PC-9 (cell line): ENCODE data around the gene SLC6A17. TPM values are rescaled to one million over a fixed set of nuclear protein-coding genes. Genes with fewer than 3 reads are reported as not detected.

Source experiments
- BruUV-seq: library from RNA; stranded (reverse); fragments of 400-500 nt; replicated peaks from 2 replicates; lab custom pipeline; 2021; lab: Mats Ljungman, UMichigan
- CTCF ChIA-PET: fragments of 300-600 bp; sonication (Branson Sonifier 250); formaldehyde crosslinking; loops from one replicate; lab custom pipeline; 2022; ENCODE audit warnings: antibody characterized with exemption; lab: Charles Lee
- POLR2A ChIA-PET: fragments of 300-600 bp; sonication (Branson Sonifier 250); formaldehyde crosslinking; loops from one replicate; lab custom pipeline; 2022; ENCODE audit warnings: antibody characterized with exemption; ENCODE audit not compliant: unreplicated experiment; lab: Charles Lee
- DNase-seq, 2 experiments: peaks; one replicate each; pipeline versions ENCODE4 v3.0.0 to v3.0.0-alpha.2; 2015 to 2022; ENCODE audit warnings: mixed read lengths in 1 of 2
- H2AFZ ChIP-seq: fragments of 200-600 bp; sonication (generic); 2 replicates; pipeline ENCODE4 v1.8.1; 2017; ENCODE audit warnings: antibody characterized with exemption
- H3F3A ChIP-seq: fragments of 200-600 bp; sonication (generic); 2 replicates; pipeline ENCODE4 v1.8.1; 2017; ENCODE audit warnings: antibody characterized with exemption, mild to moderate bottlenecking, low read depth; ENCODE audit not compliant: insufficient read depth
- H3K27ac ChIP-seq: fragments of 200-600 bp; sonication (generic); 2 replicates; pipeline ENCODE4 v1.6.1; 2016; ENCODE audit warnings: mixed run types
- H3K27me3 ChIP-seq: fragments of 200-600 bp; sonication (generic); 2 replicates; pipeline ENCODE4 v1.6.1; 2016; ENCODE audit warnings: low read depth, mixed run types; ENCODE audit not compliant: insufficient read depth
- H3K36me3 ChIP-seq: fragments of 200-600 bp; sonication (generic); 2 replicates; pipeline ENCODE4 v1.6.1; 2016; ENCODE audit warnings: low read depth, mixed run types
- H3K4me1 ChIP-seq: fragments of 200-600 bp; sonication (generic); replicated peaks from 2 replicates; pipeline ENCODE4 v1.6.1; 2016; ENCODE audit warnings: mixed run types; ENCODE audit not compliant: insufficient read depth
- H3K4me2 ChIP-seq: fragments of 200-600 bp; sonication (generic); 2 replicates; pipeline ENCODE4 v1.6.1; 2017; ENCODE audit warnings: mixed run types
- H3K4me3 ChIP-seq: fragments of 200-600 bp; sonication (generic); 2 replicates; pipeline ENCODE4 v1.6.1; 2016; ENCODE audit warnings: mixed run types
- H3K79me2 ChIP-seq: fragments of 200-600 bp; sonication (generic); 2 replicates; pipeline ENCODE4 v1.6.1; 2017; ENCODE audit warnings: low read depth, mixed run types
- H3K9me2 ChIP-seq: fragments of 200-600 bp; sonication (generic); 2 replicates; pipeline ENCODE4 v1.8.1; 2017; ENCODE audit warnings: mild to moderate bottlenecking; ENCODE audit not compliant: insufficient read depth
- H3K9me3 ChIP-seq: fragments of 200-600 bp; sonication (generic); 2 replicates; pipeline ENCODE4 v1.8.1; 2016; ENCODE audit warnings: low read depth; ENCODE audit not compliant: insufficient read depth
- H4K20me1 ChIP-seq: fragments of 200-600 bp; sonication (generic); 2 replicates; pipeline ENCODE4 v1.8.1; 2017; ENCODE audit not compliant: insufficient read depth
- EZH2 ChIP-seq: fragments of 200-600 bp; sonication (generic); IDR thresholded peaks from 2 replicates; pipeline ENCODE4 v1.8.0; 2017; ENCODE audit warnings: antibody characterized with exemption, low read depth
- intact Hi-C: fragments of 100-400 bp; cut with micrococcal nuclease; formaldehyde crosslinking; loops from one replicate; pipeline ENCODE4 v1.10.0; 2022; ENCODE audit not compliant: unreplicated experiment
- total RNA-seq: library from RNA; stranded (reverse); gene quantifications from 2 replicates; pipeline ENCODE4 v1.2.3, GENCODE V29; 2021
- TF ChIP-seq, protein P1 (sequence below): fragments of 200-600 bp; sonication (generic); conservative IDR thresholded peaks from 2 replicates; pipeline ENCODE4 v1.6.1; 2017; ENCODE audit warnings: mixed run types, antibody characterized with exemption, mild to moderate bottlenecking, moderate library complexity

Gene SLC6A17
- total RNA-seq, 1 experiment from 2014 or later = 4.5 TPM

DNA sequence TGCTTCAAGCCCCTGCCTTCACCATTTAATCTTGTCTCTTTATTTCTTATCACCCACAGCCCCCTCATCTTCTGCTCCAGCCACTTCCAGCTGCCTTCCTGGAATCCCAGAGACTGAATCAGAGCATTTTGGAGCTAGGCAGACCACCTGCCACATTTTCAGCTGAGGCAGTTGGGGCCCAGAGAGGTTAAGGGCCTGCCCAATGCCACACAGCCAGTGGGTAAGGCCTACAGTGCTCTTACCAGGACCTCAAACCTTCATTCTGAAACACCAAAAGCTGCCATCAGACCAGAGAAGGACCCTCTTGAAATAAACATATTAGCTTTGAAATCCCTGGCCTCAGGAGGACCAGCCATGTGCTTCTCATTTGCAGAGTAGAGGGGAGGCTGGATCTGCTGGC, 17.6 kb upstream of the SLC6A17 start:
- H3K4me3 ChIP-seq = no peak overlapping the region
- ChIA-PET POLR2A (no interaction called here), CTCF (interaction anchor here (0.6 kb wide), 1 partner anchor 8 kb away, joined by 8 read pairs; no protein-coding TSS in a partner anchor)
- no peaks in the 10 kb centered on the region for H3K9me2 ChIP-seq
- no peaks in the 10 kb centered on the region for H3K79me2 ChIP-seq
- BruUV-seq = no TSS peak
- 0 out of 2 replicates have a peak, but pooled peaks cover 4% of the 10 kb centered on the region for H3F3A ChIP-seq
- no peak overlapping the region for H3K4me2 ChIP-seq
- H4K20me1 ChIP-seq = no peaks in the 10 kb centered on the region
- TF ChIP-seq EZH2 = no peak
- H3K4me1 ChIP-seq = peaks cover 41% of the 10 kb centered on the region
- no peak overlapping the region for H2AFZ ChIP-seq
- H3K27ac ChIP-seq = no peak overlapping the region
- DNase-seq = no peak
- H3K9me3 ChIP-seq = no peaks in the 10 kb centered on the region
- H3K36me3 ChIP-seq = no peaks in the 10 kb centered on the region
- H3K27me3 ChIP-seq = no peaks in the 10 kb centered on the region
- intact Hi-C loops = no loop called here

DNA sequence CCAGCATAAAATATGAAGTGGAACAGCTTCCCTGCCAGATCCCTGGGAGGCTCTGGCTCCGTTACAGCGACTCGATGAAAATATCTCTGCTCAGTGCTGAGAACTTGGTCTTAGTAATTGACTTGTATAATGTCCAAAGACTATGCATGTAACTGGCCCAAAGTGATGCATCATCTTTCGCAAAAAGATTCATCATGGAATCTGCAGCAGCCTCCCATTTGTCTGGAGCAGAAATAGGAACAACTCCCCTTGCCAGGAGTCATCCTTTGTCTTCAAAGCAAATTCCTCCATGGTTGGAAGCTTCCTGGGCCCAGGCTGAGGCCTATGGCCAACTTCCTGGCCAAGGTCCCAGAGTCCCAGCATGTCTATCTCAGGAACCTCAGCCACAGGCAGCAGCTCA, 16.9 kb upstream of the SLC6A17 start:
- Histone ChIP-seq H4K20me1 (no peaks in the 10 kb centered on the region), H2AFZ (no peak overlapping the region), H3F3A (0 out of 2 replicates have a peak, but pooled peaks cover 4% of the 10 kb centered on the region), H3K27ac (no peak overlapping the region), H3K36me3 (no peaks in the 10 kb centered on the region), H3K4me1 (peaks cover 42% of the 10 kb centered on the region), H3K79me2 (no peaks in the 10 kb centered on the region), H3K4me2 (no peak overlapping the region), H3K9me3 (no peaks in the 10 kb centered on the region), H3K9me2 (no peaks in the 10 kb centered on the region), H3K4me3 (no peak overlapping the region), H3K27me3 (no peaks in the 10 kb centered on the region; the same call in 1 of the 2 replicates)
- intact Hi-C loops = no loop called here
- BruUV-seq = no TSS peak
- no peak for TF ChIP-seq EZH2
- TF ChIP-seq, protein P1, sequence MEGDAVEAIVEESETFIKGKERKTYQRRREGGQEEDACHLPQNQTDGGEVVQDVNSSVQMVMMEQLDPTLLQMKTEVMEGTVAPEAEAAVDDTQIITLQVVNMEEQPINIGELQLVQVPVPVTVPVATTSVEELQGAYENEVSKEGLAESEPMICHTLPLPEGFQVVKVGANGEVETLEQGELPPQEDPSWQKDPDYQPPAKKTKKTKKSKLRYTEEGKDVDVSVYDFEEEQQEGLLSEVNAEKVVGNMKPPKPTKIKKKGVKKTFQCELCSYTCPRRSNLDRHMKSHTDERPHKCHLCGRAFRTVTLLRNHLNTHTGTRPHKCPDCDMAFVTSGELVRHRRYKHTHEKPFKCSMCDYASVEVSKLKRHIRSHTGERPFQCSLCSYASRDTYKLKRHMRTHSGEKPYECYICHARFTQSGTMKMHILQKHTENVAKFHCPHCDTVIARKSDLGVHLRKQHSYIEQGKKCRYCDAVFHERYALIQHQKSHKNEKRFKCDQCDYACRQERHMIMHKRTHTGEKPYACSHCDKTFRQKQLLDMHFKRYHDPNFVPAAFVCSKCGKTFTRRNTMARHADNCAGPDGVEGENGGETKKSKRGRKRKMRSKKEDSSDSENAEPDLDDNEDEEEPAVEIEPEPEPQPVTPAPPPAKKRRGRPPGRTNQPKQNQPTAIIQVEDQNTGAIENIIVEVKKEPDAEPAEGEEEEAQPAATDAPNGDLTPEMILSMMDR = no peak
- ChIA-PET CTCF (no interaction called here), POLR2A (no interaction called here)
- no peak for DNase-seq

DNA sequence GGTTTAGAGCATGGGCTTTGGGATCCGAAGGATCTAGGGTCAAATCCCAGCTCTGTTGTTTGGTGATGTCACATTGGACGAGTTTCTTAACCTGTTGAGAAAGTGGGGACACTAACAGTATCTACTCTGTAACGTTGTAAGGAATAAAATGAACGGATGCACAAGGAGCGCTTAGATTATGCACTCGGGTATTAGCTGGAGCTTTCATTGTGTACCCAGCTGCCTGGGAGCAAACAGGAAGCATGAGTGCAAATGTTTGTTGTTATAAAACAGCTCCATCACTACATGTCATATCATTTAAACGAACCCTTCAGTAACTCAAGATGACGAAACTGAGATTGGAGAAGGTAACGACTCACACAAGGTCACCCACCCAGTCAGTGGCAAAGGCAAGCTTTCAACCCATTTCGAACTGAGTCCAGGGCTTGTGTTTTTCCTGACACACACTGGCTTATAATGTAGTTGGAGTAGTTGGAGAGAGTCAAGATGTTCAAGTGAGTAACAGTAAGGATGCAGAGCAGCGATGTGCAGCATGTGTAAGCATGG, 16.2 kb upstream of the SLC6A17 start:
- CTCF ChIA-PET = no interaction called here
- Histone ChIP-seq H3K27ac (no peak overlapping the region), H3K9me2 (no peaks in the 10 kb centered on the region), H3K9me3 (no peaks in the 10 kb centered on the region), H4K20me1 (no peaks in the 10 kb centered on the region), H3K36me3 (no peaks in the 10 kb centered on the region), H3K4me2 (no peak overlapping the region), H3K4me3 (no peak overlapping the region), H3K79me2 (no peaks in the 10 kb centered on the region), H2AFZ (no peak overlapping the region), H3F3A (0 out of 2 replicates have a peak, but pooled peaks cover 4% of the 10 kb centered on the region), H3K27me3 (no peaks in the 10 kb centered on the region; the same call in 1 of the 2 replicates), H3K4me1 (peaks cover 42% of the 10 kb centered on the region)
- POLR2A ChIA-PET = no interaction called here
- DNase-seq = no peak
- TF ChIP-seq, protein P1 = no peak
- TF ChIP-seq EZH2 = no peak
- intact Hi-C loops = no loop called here
- BruUV-seq = no TSS peak
